H1 (cell line): ENCODE data around the gene ACSL4. TPM values are rescaled to one million over a fixed set of nuclear protein-coding genes. Genes with fewer than 3 reads are reported as not detected.

Experiments used
- ASH2L ChIP-seq: fragments of 200-600, 300-600 bp; sonication (generic); IDR thresholded peaks from one replicate; pipeline ENCODE4 v1.7.1; 2017; ENCODE audit warnings: low read length
- KDM1A ChIP-seq: fragments of 200-600, 300-600 bp; sonication (generic); IDR thresholded peaks from 2 replicates; pipeline ENCODE4 v1.7.1; 2016; ENCODE audit warnings: mild to moderate bottlenecking, low read length, borderline replicate concordance
- MAFK ChIP-seq: IDR thresholded peaks from 2 replicates; pipeline ENCODE4 v1.6.1; 2012; ENCODE audit warnings: low read depth, mild to moderate bottlenecking, improper control_type of control experiment, low read length
- NANOG ChIP-seq: IDR thresholded peaks from 2 replicates; pipeline ENCODE4 v1.6.1; 2011; ENCODE audit warnings: low read length, low read depth, mild to moderate bottlenecking, inconsistent platforms; ENCODE audit not compliant: insufficient read depth, poor library complexity, severe bottlenecking
- TEAD4 ChIP-seq: IDR thresholded peaks from 2 replicates; pipeline ENCODE4 v1.6.1; 2012; ENCODE audit warnings: low read depth, low read length, inconsistent platforms, mixed read lengths
- polyA plus RNA-seq, 7 experiments: library from polyadenylated mRNA; depleted of rRNA in 3 of 7; stranded (reverse) in 5 of 7; unstranded in 2 of 7; fragments of >200 nt in 5 of 7; fragments of 200-250 nt in 2 of 7; gene quantifications; 1 replicate in 5 of 7; 2 replicates in 1 of 7; 4 replicates in 1 of 7; pipeline versions ENCODE4 v1.2.1 to v1.2.3, GENCODE V29; 2011 to 2013; ENCODE audit warnings: missing spikeins in 2 of 7, mixed read lengths in 2 of 7
- total RNA-seq: library from RNA; stranded (reverse); fragmentation: NEBNext Ultra II Directional; extraction: Animal tissue kit (Norgen Biotek cat#: 25700); gene quantifications from 2 replicates; pipeline ENCODE4 v1.2.1, GENCODE V29; 2021

The ACSL4 gene
- total and polyA plus RNA-seq, 2 of the 8 experiments (the other 6 are each of a cell fraction or from before 2014, with no cell fraction given), result 11.3 to 47.0 TPM

DNA sequence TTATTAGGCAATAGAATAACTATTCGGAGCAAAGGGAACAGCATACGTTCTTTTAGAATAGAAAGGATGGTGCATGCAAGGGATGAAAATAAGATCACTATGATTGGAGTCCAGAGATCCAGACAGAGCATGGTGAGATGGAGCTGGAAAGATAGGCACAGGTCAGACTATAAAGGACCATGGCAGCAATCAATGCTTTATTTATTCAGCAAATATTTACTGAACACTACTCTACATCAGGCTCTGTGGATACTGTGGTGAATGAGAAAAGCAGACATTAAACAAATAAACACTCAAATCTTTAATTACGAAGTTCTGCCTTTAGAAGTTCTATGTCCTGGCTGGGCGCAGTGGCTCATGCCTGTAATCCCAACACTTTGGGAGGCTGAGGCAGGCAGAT, 44.7 kb upstream of the ACSL4 start (continued):
- TF ChIP-seq NANOG, result no peak
- TF ChIP-seq KDM1A, result no peak
- no peak for TF ChIP-seq TEAD4
- no peak for TF ChIP-seq ASH2L
- no peak for TF ChIP-seq MAFK
